ENCODE data around the gene SLC35F1.

DNA sequence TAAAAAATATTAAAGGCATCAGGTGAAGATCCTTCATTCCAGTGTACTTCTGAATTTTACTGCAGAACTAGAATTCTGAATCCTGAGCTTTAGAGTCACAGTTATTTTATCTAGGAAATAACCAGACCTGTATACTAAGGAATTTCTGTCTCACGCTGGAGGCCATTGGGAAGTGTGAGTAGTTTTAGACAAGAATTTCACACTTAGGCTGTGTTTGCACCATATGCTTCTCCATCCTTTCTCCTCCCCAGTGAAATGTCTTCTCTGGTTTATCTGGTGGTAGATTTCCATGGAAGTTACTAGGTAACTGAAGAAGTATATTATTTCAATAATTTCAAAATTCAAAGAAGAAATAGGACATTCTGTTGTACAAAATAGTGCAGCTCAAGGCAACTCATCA lies 83.1 kb downstream of the SLC35F1 start:
- no peak for TF ChIP-seq ZFP3 (CRISPR knock-in tag; IDR thresholded peaks at IDR 0.05)
- TF ChIP-seq OSR1 (CRISPR knock-in tag; IDR thresholded peaks at IDR 0.05), result no peak
- TF ChIP-seq, protein P1, sequence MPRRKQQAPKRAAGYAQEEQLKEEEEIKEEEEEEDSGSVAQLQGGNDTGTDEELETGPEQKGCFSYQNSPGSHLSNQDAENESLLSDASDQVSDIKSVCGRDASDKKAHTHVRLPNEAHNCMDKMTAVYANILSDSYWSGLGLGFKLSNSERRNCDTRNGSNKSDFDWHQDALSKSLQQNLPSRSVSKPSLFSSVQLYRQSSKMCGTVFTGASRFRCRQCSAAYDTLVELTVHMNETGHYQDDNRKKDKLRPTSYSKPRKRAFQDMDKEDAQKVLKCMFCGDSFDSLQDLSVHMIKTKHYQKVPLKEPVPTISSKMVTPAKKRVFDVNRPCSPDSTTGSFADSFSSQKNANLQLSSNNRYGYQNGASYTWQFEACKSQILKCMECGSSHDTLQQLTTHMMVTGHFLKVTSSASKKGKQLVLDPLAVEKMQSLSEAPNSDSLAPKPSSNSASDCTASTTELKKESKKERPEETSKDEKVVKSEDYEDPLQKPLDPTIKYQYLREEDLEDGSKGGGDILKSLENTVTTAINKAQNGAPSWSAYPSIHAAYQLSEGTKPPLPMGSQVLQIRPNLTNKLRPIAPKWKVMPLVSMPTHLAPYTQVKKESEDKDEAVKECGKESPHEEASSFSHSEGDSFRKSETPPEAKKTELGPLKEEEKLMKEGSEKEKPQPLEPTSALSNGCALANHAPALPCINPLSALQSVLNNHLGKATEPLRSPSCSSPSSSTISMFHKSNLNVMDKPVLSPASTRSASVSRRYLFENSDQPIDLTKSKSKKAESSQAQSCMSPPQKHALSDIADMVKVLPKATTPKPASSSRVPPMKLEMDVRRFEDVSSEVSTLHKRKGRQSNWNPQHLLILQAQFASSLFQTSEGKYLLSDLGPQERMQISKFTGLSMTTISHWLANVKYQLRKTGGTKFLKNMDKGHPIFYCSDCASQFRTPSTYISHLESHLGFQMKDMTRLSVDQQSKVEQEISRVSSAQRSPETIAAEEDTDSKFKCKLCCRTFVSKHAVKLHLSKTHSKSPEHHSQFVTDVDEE (CRISPR knock-in tag; IDR thresholded peaks at IDR 0.05), result no peak
- no peak for TF ChIP-seq ZFP30 (CRISPR knock-in tag; IDR thresholded peaks at IDR 0.05)
- no peak for TF ChIP-seq ARNTL (CRISPR knock-in tag; IDR thresholded peaks at IDR 0.05; ENCODE audit: borderline replicate concordance, low read depth)
